ENCODE data around the gene LAMC1.

LAMC1 gene

GRCh38 chr1:183101841-183102276, 78.6 kb downstream of the LAMC1 start:
- in situ Hi-C loops (cut with MboI; ENCODE audit: low sequenced_read_pairs) = no loop called here

- in situ Hi-C loops (cut with MboI; ENCODE audit: low sequenced_read_pairs) = no loop called here
These were observed 79.9 kb downstream of the LAMC1 start for GRCh38 chr1:183103147-183103546.

- in situ Hi-C loops (cut with MboI; ENCODE audit: low sequenced_read_pairs) = no loop called here
These were observed 80.4 kb downstream of the LAMC1 start for GRCh38 chr1:183103577-183103976.

- in situ Hi-C loops (cut with MboI; ENCODE audit: low sequenced_read_pairs) = no loop called here
These were observed 82.2 kb downstream of the LAMC1 start for GRCh38 chr1:183105449-183105848.

GRCh38 chr1:183106166-183106565, 82.9 kb downstream of the LAMC1 start:
- in situ Hi-C loops (cut with MboI; ENCODE audit: low sequenced_read_pairs) = no loop called here

- in situ Hi-C loops (cut with MboI; ENCODE audit: low sequenced_read_pairs) = no loop called here
These were observed 83.5 kb downstream of the LAMC1 start for GRCh38 chr1:183106746-183107145.

GRCh38 chr1:183110326-183110880, 87.2 kb downstream of the LAMC1 start:
- in situ Hi-C loops (cut with MboI; ENCODE audit: low sequenced_read_pairs) = no loop called here

- in situ Hi-C loops (cut with MboI; ENCODE audit: low sequenced_read_pairs) = no loop called here
These were observed 91.2 kb downstream of the LAMC1 start for GRCh38 chr1:183114441-183114840.

- in situ Hi-C loops (cut with MboI; ENCODE audit: low sequenced_read_pairs) = no loop called here
These were observed 93.2 kb downstream of the LAMC1 start for GRCh38 chr1:183116416-183116815.

- in situ Hi-C loops (cut with MboI; ENCODE audit: low sequenced_read_pairs) = no loop called here
These were observed 98.4 kb downstream of the LAMC1 start for GRCh38 chr1:183121609-183122008.

GRCh38 chr1:183124259-183124658, 101.0 kb downstream of the LAMC1 start:
- in situ Hi-C loops (cut with MboI; ENCODE audit: low sequenced_read_pairs) = no loop called here

GRCh38 chr1:183125279-183125999, 102.2 kb downstream of the LAMC1 start:
- in situ Hi-C loops (cut with MboI; ENCODE audit: low sequenced_read_pairs) = no loop called here

- in situ Hi-C loops (cut with MboI; ENCODE audit: low sequenced_read_pairs) = no loop called here
These were observed 102.8 kb downstream of the LAMC1 start for GRCh38 chr1:183126000-183126366.

- in situ Hi-C loops (cut with MboI; ENCODE audit: low sequenced_read_pairs) = no loop called here
These were observed 103.3 kb downstream of the LAMC1 start for GRCh38 chr1:183126528-183126927.

- in situ Hi-C loops (cut with MboI; ENCODE audit: low sequenced_read_pairs) = no loop called here
These were observed 106.9 kb downstream of the LAMC1 start for GRCh38 chr1:183129921-183130690.

- in situ Hi-C loops (cut with MboI; ENCODE audit: low sequenced_read_pairs) = no loop called here
These were observed 107.9 kb downstream of the LAMC1 start for GRCh38 chr1:183131166-183131565.

GRCh38 chr1:183135336-183135735, 112.1 kb downstream of the LAMC1 start:
- in situ Hi-C loops (cut with MboI; ENCODE audit: low sequenced_read_pairs) = no loop called here

- in situ Hi-C loops (cut with MboI; ENCODE audit: low sequenced_read_pairs) = no loop called here
These were observed 114.6 kb downstream of the LAMC1 start for GRCh38 chr1:183137782-183138181.

GRCh38 chr1:183138301-183138700, 115.1 kb downstream of the LAMC1 start:
- in situ Hi-C loops (cut with MboI; ENCODE audit: low sequenced_read_pairs) = no loop called here

- in situ Hi-C loops (cut with MboI; ENCODE audit: low sequenced_read_pairs) = no loop called here
These were observed 116.2 kb downstream of the LAMC1 start for GRCh38 chr1:183139281-183139942.

- in situ Hi-C loops (cut with MboI; ENCODE audit: low sequenced_read_pairs) = no loop called here
These were observed 117.4 kb downstream of the LAMC1 start for GRCh38 chr1:183140633-183141032.

Measured in HL-60/S4 (cell line).